GM12878 (cell line): ENCODE data around the gene GRIP2. TPM values are rescaled to one million over a fixed set of nuclear protein-coding genes. Genes with fewer than 3 reads are reported as not detected.

Experiments used
- ATAC-seq: fragments of 200-7000 bp; cut with Tn5 transposase; 3 replicates; pipeline ENCODE4 v1.9.1; 2020; ENCODE audit warnings: mild to moderate bottlenecking, moderate library complexity
- BruUV-seq: library from RNA; stranded (reverse); fragments of 400-500 nt; replicated peaks from 2 replicates; lab custom pipeline; 2021; lab: Mats Ljungman, UMichigan
- CTCF ChIA-PET: fragments of 300-600 bp; sonication (Branson Sonifier 250); formaldehyde crosslinking; extraction: SDS; loops from one replicate; lab custom pipeline; 2021; ENCODE audit warnings: inconsistent platforms; lab: Yijun Ruan, JAX
- POLR2A ChIA-PET: fragments of 350-600 bp; formaldehyde crosslinking; extraction: SDS; loops from one replicate; lab custom pipeline; 2021; ENCODE audit warnings: inconsistent platforms; lab: Charles Lee
- RAD21 ChIA-PET: fragments of 300-600 bp; sonication (Branson Sonifier 250); formaldehyde crosslinking; loops from one replicate; lab custom pipeline; 2023; ENCODE audit warnings: antibody characterized with exemption; ENCODE audit not compliant: unreplicated experiment; lab: Charles Lee
- SMC1A ChIA-PET: fragments of 300-600 bp; sonication (Branson Sonifier 250); formaldehyde crosslinking; loops from one replicate; lab custom pipeline; 2023; ENCODE audit not compliant: unreplicated experiment, uncharacterized antibody; lab: Charles Lee
- DNase-seq: peaks from one replicate; pipeline ENCODE4 v3.0.0-alpha.2; 2011; ENCODE audit warnings: low read depth, low spot score
- FAIRE-seq: peaks from 3 replicates; lab custom pipeline; 2011; peaks lifted over from hg19 to GRCh38; lab: Jason Lieb, UNC
- H2AFZ ChIP-seq: 2 replicates; pipeline ENCODE4 v1.6.0; 2011; ENCODE audit warnings: low read depth, low read length, control low read depth; ENCODE audit not compliant: control insufficient read depth
- H3K27ac ChIP-seq: 2 replicates; pipeline ENCODE4 v1.5.1; 2011; ENCODE audit warnings: control low read depth; ENCODE audit not compliant: control insufficient read depth, insufficient read depth
- H3K27me3 ChIP-seq, 2 experiments: replicated peaks in 1 of 2; 2 replicates each; pipeline versions ENCODE4 v1.6.0 to v1.6.1; 2011; ENCODE audit warnings: low read length in 1 of 2; ENCODE audit not compliant: control insufficient read depth in 2 of 2, insufficient read depth in 2 of 2
- H3K36me3 ChIP-seq, 2 experiments: 2 replicates each; pipeline ENCODE4 v1.5.1; 2011; ENCODE audit warnings: low read length in 1 of 2; ENCODE audit not compliant: control insufficient read depth in 2 of 2, insufficient read depth in 2 of 2
- H3K4me1 ChIP-seq: 2 replicates; pipeline ENCODE4 v1.6.1; 2011; ENCODE audit warnings: mild to moderate bottlenecking, low read length, moderate library complexity, mixed read lengths; ENCODE audit not compliant: control insufficient read depth, insufficient read depth
- H3K4me2 ChIP-seq: 2 replicates; pipeline ENCODE4 v1.6.0; 2011; ENCODE audit warnings: control low read depth; ENCODE audit not compliant: control insufficient read depth, insufficient read depth
- H3K4me3 ChIP-seq: fragments of 200-600 bp; sonication (generic); 2 replicates; pipeline ENCODE4 v1.5.1; 2016
- H3K79me2 ChIP-seq: 2 replicates; pipeline ENCODE4 v1.6.0; 2011; ENCODE audit warnings: low read length; ENCODE audit not compliant: control insufficient read depth, insufficient read depth
- H3K9ac ChIP-seq: 2 replicates; pipeline ENCODE4 v1.8.0; 2011; ENCODE audit warnings: low read length, control low read depth, mixed read lengths; ENCODE audit not compliant: control insufficient read depth, insufficient read depth
- H3K9me3 ChIP-seq: replicated peaks from 3 replicates; pipeline ENCODE4 v1.5.1; 2011; ENCODE audit warnings: mild to moderate bottlenecking, low read length; ENCODE audit not compliant: control insufficient read depth, insufficient read depth
- H4K20me1 ChIP-seq: 2 replicates; pipeline ENCODE4 v1.6.0; 2011; ENCODE audit not compliant: control insufficient read depth, insufficient read depth
- CBX3 ChIP-seq: fragments of 200-600 bp; sonication (generic); IDR thresholded peaks from 2 replicates; pipeline ENCODE4 v1.6.1; 2016; ENCODE audit warnings: low read depth, borderline replicate concordance
- CBX5 ChIP-seq: sonication (generic); IDR thresholded peaks from 2 replicates; pipeline ENCODE4 v1.6.1; 2016; ENCODE audit warnings: low read depth, moderate library complexity, mild to moderate bottlenecking, inconsistent platforms
- ESRRA ChIP-seq: IDR thresholded peaks from 2 replicates; pipeline ENCODE4 v1.6.1; 2012; ENCODE audit warnings: mild to moderate bottlenecking, low read length, improper control_type of control experiment
- HDGF ChIP-seq: fragments of 450-650 bp; IDR thresholded peaks from 2 replicates; pipeline ENCODE4 v1.6.1; 2016; ENCODE audit warnings: antibody characterized with exemption
- IRF3 ChIP-seq: fragments of 450-650 bp; IDR thresholded peaks from 2 replicates; pipeline ENCODE4 v1.6.1; 2014; ENCODE audit warnings: mild to moderate bottlenecking
- IRF5 ChIP-seq: fragments of 450-650 bp; IDR thresholded peaks from 2 replicates; pipeline ENCODE4 v1.6.1; 2017; ENCODE audit warnings: borderline replicate concordance
- MTA3 ChIP-seq: IDR thresholded peaks from 2 replicates; pipeline ENCODE4 v1.6.1; 2012; ENCODE audit warnings: low read length, inconsistent platforms, borderline replicate concordance
- PAX5 ChIP-seq: IDR thresholded peaks from 2 replicates; pipeline ENCODE4 v1.6.1; 2011; ENCODE audit warnings: low read depth, low read length, borderline replicate concordance
- SMAD1 ChIP-seq: fragments of 450-650 bp; IDR thresholded peaks from 2 replicates; pipeline ENCODE4 v1.6.1; 2018; ENCODE audit warnings: mild to moderate bottlenecking, low read depth; ENCODE audit not compliant: partially characterized antibody
- ZSCAN29 ChIP-seq: fragments of 450-650 bp; IDR thresholded peaks from 2 replicates; pipeline ENCODE4 v1.6.1; 2017; ENCODE audit warnings: mild to moderate bottlenecking, moderate library complexity
- whole genome bisulfite sequencing: methylation state at CpG from one replicate; pipeline ENCODE4 v1.1.6; 2016; ENCODE audit warnings: low lambda C conversion rate; ENCODE audit not compliant: insufficient replicate concordance, insufficient coverage; ENCODE audit errors: missing lambda C conversion rate; 5-methylcytosine and 5-hydroxymethylcytosine counted together
- in situ Hi-C: fragments of 300-500 bp; cut with MboI; formaldehyde crosslinking; loops from 9 replicates; pipeline ENCODE4 v1.14.3; 2018; ENCODE audit warnings: mixed read lengths
- intact Hi-C: fragments of 100-400 bp; cut with micrococcal nuclease; formaldehyde crosslinking; loops from one replicate; pipeline ENCODE4 v1.14.2; 2022; ENCODE audit not compliant: unreplicated experiment
- polyA plus RNA-seq, 11 experiments: library from polyadenylated mRNA; depleted of rRNA in 4 of 11; unstranded in 6 of 11; stranded (reverse) in 5 of 11; fragments of >200 nt; fragmentation: Nextera tagmentation in 4 of 11; fragmentation: Illumina TruSeq in 1 of 11; extraction: Ambion mirVana in 4 of 11; extraction: Trizol in 1 of 11; gene quantifications; 1 replicate in 1 of 11; 2 replicates in 10 of 11; pipeline versions ENCODE4 v1.2.1 to v1.2.3, GENCODE V29; 2011 to 2016; ENCODE audit warnings: inconsistent platforms in 2 of 11, missing spikeins in 2 of 11, low read depth in 1 of 11
- total RNA-seq, 4 experiments: library from RNA; depleted of rRNA in 3 of 4; stranded (reverse); fragments of >200 nt in 3 of 4; fragmentation: Illumina TruSeq in 1 of 4; extraction: Trizol in 1 of 4; gene quantifications; 2 replicates each; pipeline versions ENCODE4 v1.2.1 to v1.2.3, GENCODE V29; 2013 to 2021

The GRIP2 gene
- total and polyA plus RNA-seq, 10 of the 15 experiments (the other 5 are each of a cell fraction or from before 2014, with no cell fraction given): not detected

GRCh38 chr3:14517601-14518431, 22.3 kb downstream of the GRIP2 start:
- in situ Hi-C loops: no loop called here
- Histone ChIP-seq H3K4me3 (no peak overlapping the region), H3K27me3 (peaks cover 0 to 2% of the 10 kb centered on the region in 2 experiments; a peak in 2 of 4 replicates), H3K4me2 (no peak overlapping the region), H4K20me1 (no peaks in the 10 kb centered on the region), H3K9me3 (no peaks in the 10 kb centered on the region), H3K4me1 (no peaks in the 10 kb centered on the region), H3K27ac (no peak overlapping the region), H3K36me3 (no peaks in the 10 kb centered on the region), H3K79me2 (no peaks in the 10 kb centered on the region), H3K9ac (no peak overlapping the region), H2AFZ (no peak overlapping the region)
- SMC1A ChIA-PET: no interaction called here
- no TSS peak for BruUV-seq
- WGBS: 24% methylated on average over 22 of the region's 22 CpGs
- CTCF ChIA-PET: interaction anchor here (1.3 kb wide), 1 partner anchor 263 kb away, joined by 4 read pairs; no protein-coding TSS in a partner anchor
- TF ChIP-seq CBX5: no peak
- TF ChIP-seq HDGF: no peak
- TF ChIP-seq IRF5: no peak
- TF ChIP-seq SMAD1: no peak
- TF ChIP-seq ESRRA: no peak
- no peak for TF ChIP-seq MTA3
- TF ChIP-seq ZSCAN29: no peak
- no peak for TF ChIP-seq PAX5
- TF ChIP-seq IRF3: no peak
- no peak for TF ChIP-seq CBX3
- FAIRE-seq: no peak
- no peak for ATAC-seq
- intact Hi-C loops: no loop called here
- RAD21 ChIA-PET: no interaction called here
- POLR2A ChIA-PET: no interaction called here
- no peak for DNase-seq
